KMS-11 (cell line): ENCODE results near the gene KCTD15.

Experiments used
- H2AFZ ChIP-seq: fragments of 200-600 bp; sonication (generic); 2 replicates; pipeline ENCODE4 v1.6.1; 2016; ENCODE audit warnings: antibody characterized with exemption, mixed run types, low read depth
- H3K27ac ChIP-seq: fragments of 200-600 bp; sonication (generic); 2 replicates; pipeline ENCODE4 v1.6.1; 2016; ENCODE audit warnings: mild to moderate bottlenecking, mixed run types
- H3K27me3 ChIP-seq: fragments of 200-600 bp; sonication (generic); 2 replicates; pipeline ENCODE4 v1.6.1; 2017; ENCODE audit warnings: mild to moderate bottlenecking, low read depth, mixed run types, moderate library complexity; ENCODE audit not compliant: insufficient read depth
- H3K36me3 ChIP-seq: fragments of 200-600 bp; sonication (generic); 2 replicates; pipeline ENCODE4 v1.6.1; 2017; ENCODE audit warnings: mild to moderate bottlenecking, mixed run types; ENCODE audit not compliant: insufficient read depth
- H3K4me1 ChIP-seq: fragments of 200-600 bp; sonication (generic); 2 replicates; pipeline ENCODE4 v1.6.1; 2016; ENCODE audit warnings: mild to moderate bottlenecking, low read depth, mixed run types; ENCODE audit not compliant: poor library complexity, severe bottlenecking
- H3K4me2 ChIP-seq: fragments of 200-600 bp; sonication (generic); 2 replicates; pipeline ENCODE4 v1.7.0; 2016; ENCODE audit warnings: mild to moderate bottlenecking, mixed run types
- H3K4me3 ChIP-seq: fragments of 200-600 bp; sonication (generic); IDR thresholded peaks from 2 replicates; pipeline ENCODE4 v1.6.1; 2017; ENCODE audit warnings: low read depth, low read length, mixed read lengths; ENCODE audit not compliant: insufficient read depth
- H3K79me2 ChIP-seq: fragments of 200-600 bp; sonication (generic); 2 replicates; pipeline ENCODE4 v1.6.1; 2016; ENCODE audit warnings: low read depth, mixed run types; ENCODE audit not compliant: insufficient read depth
- H3K9ac ChIP-seq: fragments of 200-600 bp; sonication (generic); 2 replicates; pipeline ENCODE4 v1.6.1; 2016; ENCODE audit warnings: mild to moderate bottlenecking, mixed run types
- H4K20me1 ChIP-seq: fragments of 200-600 bp; sonication (generic); 2 replicates; pipeline ENCODE4 v1.6.1; 2016; ENCODE audit warnings: mild to moderate bottlenecking, mixed run types; ENCODE audit not compliant: insufficient read depth
- CTCF ChIP-seq: fragments of 200-600 bp; sonication (generic); conservative IDR thresholded peaks from 2 replicates; pipeline ENCODE4 v1.6.1; 2017; ENCODE audit warnings: low read depth, mild to moderate bottlenecking, antibody characterized with exemption, low read length, moderate library complexity, mixed read lengths

Gene KCTD15

GRCh38 chr19:33752945-33753344 lies 43.7 kb upstream of the KCTD15 start:
- H3K36me3 ChIP-seq = no peaks in the 10 kb centered on the region
- no peak for TF ChIP-seq CTCF
- no peaks in the 10 kb centered on the region for H3K79me2 ChIP-seq
- H2AFZ ChIP-seq = no peak overlapping the region
- H4K20me1 ChIP-seq = no peaks in the 10 kb centered on the region
- H3K4me3 ChIP-seq = no peak overlapping the region
- no peaks in the 10 kb centered on the region; the same call in 1 of the 2 replicates for H3K27me3 ChIP-seq
- no peak overlapping the region for H3K4me2 ChIP-seq
- no peak overlapping the region for H3K27ac ChIP-seq
- no peaks in the 10 kb centered on the region for H3K4me1 ChIP-seq
- no peak overlapping the region for H3K9ac ChIP-seq

- no peaks in the 10 kb centered on the region; the same call in 1 of the 2 replicates for H3K27me3 ChIP-seq
- no peak for TF ChIP-seq CTCF
These were observed 42.3 kb upstream of the KCTD15 start for GRCh38 chr19:33754361-33754760.

GRCh38 chr19:33755099-33756035 lies 41.3 kb upstream of the KCTD15 start:
- no peaks in the 10 kb centered on the region; the same call in 1 of the 2 replicates for H3K27me3 ChIP-seq

More at GRCh38 chr19:33754361-33754760, 42.3 kb upstream of the KCTD15 start:
- no peak overlapping the region for H2AFZ ChIP-seq
- no peaks in the 10 kb centered on the region for H4K20me1 ChIP-seq
- H3K27ac ChIP-seq = no peak overlapping the region
- no peak overlapping the region for H3K4me3 ChIP-seq
- H3K4me1 ChIP-seq = no peaks in the 10 kb centered on the region
- no peaks in the 10 kb centered on the region for H3K36me3 ChIP-seq
- H3K4me2 ChIP-seq = no peak overlapping the region
- no peak overlapping the region for H3K9ac ChIP-seq
- no peaks in the 10 kb centered on the region for H3K79me2 ChIP-seq

GRCh38 chr19:33756177-33756576 lies 40.5 kb upstream of the KCTD15 start:
- no peak for TF ChIP-seq CTCF
- no peaks in the 10 kb centered on the region; the same call in 1 of the 2 replicates for H3K27me3 ChIP-seq
- no peak overlapping the region for H3K4me2 ChIP-seq
- no peak overlapping the region for H3K27ac ChIP-seq
- no peak overlapping the region for H3K4me3 ChIP-seq
- H3K4me1 ChIP-seq = no peaks in the 10 kb centered on the region
- H3K9ac ChIP-seq = no peak overlapping the region
- no peak overlapping the region for H2AFZ ChIP-seq
- H3K79me2 ChIP-seq = no peaks in the 10 kb centered on the region
- no peaks in the 10 kb centered on the region for H4K20me1 ChIP-seq
- H3K36me3 ChIP-seq = no peaks in the 10 kb centered on the region

More at GRCh38 chr19:33755099-33756035, 41.3 kb upstream of the KCTD15 start:
- H3K27ac ChIP-seq = no peak overlapping the region
- no peaks in the 10 kb centered on the region for H4K20me1 ChIP-seq
- no peak overlapping the region for H3K4me2 ChIP-seq
- H3K36me3 ChIP-seq = no peaks in the 10 kb centered on the region
- no peak for TF ChIP-seq CTCF
- no peaks in the 10 kb centered on the region for H3K4me1 ChIP-seq
- no peaks in the 10 kb centered on the region for H3K79me2 ChIP-seq
- no peak overlapping the region for H3K4me3 ChIP-seq
- no peak overlapping the region for H3K9ac ChIP-seq
- no peak overlapping the region for H2AFZ ChIP-seq
